Neural crest cell (in vitro differentiated cells): ENCODE data around the gene BICRA. TPM values are rescaled to one million over a fixed set of nuclear protein-coding genes. Genes with fewer than 3 reads are reported as not detected.
A peak's percentile ranks its signal among the peaks of the same experiment; 100 is the strongest.

Source experiments
- DNase-seq: peaks from one replicate; pipeline ENCODE4 v3.0.0; 2021; ENCODE audit warnings: low read depth, mixed read lengths, low spot score
- H3K27ac Mint-ChIP-seq: one replicate; pipeline ENCODE4 v1.8.0; 2021; ENCODE audit warnings: mild to moderate bottlenecking, mixed read lengths; ENCODE audit not compliant: unreplicated experiment
- H3K27me3 Mint-ChIP-seq: 2 replicates; pipeline ENCODE4 v1.8.0; 2021; ENCODE audit warnings: low read depth, mild to moderate bottlenecking, mixed read lengths
- H3K36me3 Mint-ChIP-seq: 2 replicates; pipeline ENCODE4 v1.8.0; 2021; ENCODE audit warnings: low read depth, mild to moderate bottlenecking, mixed read lengths
- H3K4me1 Mint-ChIP-seq: 2 replicates; pipeline ENCODE4 v1.8.0; 2021; ENCODE audit warnings: mixed read lengths
- H3K4me3 Mint-ChIP-seq: one replicate; pipeline ENCODE4 v1.8.0; 2021; ENCODE audit warnings: mild to moderate bottlenecking, mixed read lengths
- H3K9me3 Mint-ChIP-seq: 2 replicates; pipeline ENCODE4 v1.8.0; 2021; ENCODE audit warnings: mixed read lengths
- CTCF ChIP-seq: fragments of 200-600 bp; sonication (generic); conservative IDR thresholded peaks from 2 replicates; pipeline ENCODE4 v1.5.0; 2021; ENCODE audit warnings: antibody characterized with exemption, mild to moderate bottlenecking
- total RNA-seq: library from RNA; stranded (reverse); gene quantifications from 2 replicates; pipeline ENCODE4 v1.2.1, GENCODE V29; 2021

Gene BICRA
- total RNA-seq, 1 donor from 2014 or later = 28.9 TPM

GRCh38 chr19:47686679-47687450 lies 77.9 kb downstream of the BICRA start:
- Mint-ChIP-seq H3K9me3 (no peaks in the 10 kb centered on the region), H3K27me3 (no peaks in the 10 kb centered on the region), H3K4me1 (no peaks in the 10 kb centered on the region), H3K27ac (peak overlapping the region; percentile 50), H3K4me3 (no peak overlapping the region), H3K36me3 (peaks cover 3% of the 10 kb centered on the region)
- no peak for TF ChIP-seq CTCF
- no peak for DNase-seq

- no peaks in the 10 kb centered on the region for H3K4me1 Mint-ChIP-seq
- no peaks in the 10 kb centered on the region for H3K27me3 Mint-ChIP-seq
Observed at GRCh38 chr19:47687906-47688305, 79.0 kb downstream of the BICRA start.

GRCh38 chr19:47691090-47691489 lies 82.2 kb downstream of the BICRA start:
- H3K27me3 Mint-ChIP-seq = no peaks in the 10 kb centered on the region
- DNase-seq = no peak
- H3K27ac Mint-ChIP-seq = no peak overlapping the region
- TF ChIP-seq CTCF = no peak
- no peak overlapping the region for H3K4me3 Mint-ChIP-seq
- peaks cover 3% of the 10 kb centered on the region for H3K36me3 Mint-ChIP-seq
- no peaks in the 10 kb centered on the region for H3K9me3 Mint-ChIP-seq
- peaks cover 5% of the 10 kb centered on the region for H3K4me1 Mint-ChIP-seq

More at GRCh38 chr19:47687906-47688305, 79.0 kb downstream of the BICRA start:
- no peak for TF ChIP-seq CTCF
- H3K27ac Mint-ChIP-seq = no peak overlapping the region
- no peaks in the 10 kb centered on the region for H3K9me3 Mint-ChIP-seq
- no peak for DNase-seq
- peaks cover 3% of the 10 kb centered on the region for H3K36me3 Mint-ChIP-seq
- H3K4me3 Mint-ChIP-seq = no peak overlapping the region

GRCh38 chr19:47691782-47692181 lies 82.8 kb downstream of the BICRA start:
- Mint-ChIP-seq H3K27ac (peak overlapping the region; percentile 62), H3K4me1 (peaks cover 5% of the 10 kb centered on the region), H3K9me3 (no peaks in the 10 kb centered on the region), H3K4me3 (no peak overlapping the region), H3K27me3 (no peaks in the 10 kb centered on the region), H3K36me3 (peaks cover 3% of the 10 kb centered on the region)
- no peak for DNase-seq
- TF ChIP-seq CTCF = no peak

- H3K4me3 Mint-ChIP-seq = no peak overlapping the region
- no peaks in the 10 kb centered on the region for H3K9me3 Mint-ChIP-seq
- no peaks in the 10 kb centered on the region for H3K27me3 Mint-ChIP-seq
- peaks cover 3% of the 10 kb centered on the region for H3K36me3 Mint-ChIP-seq
- TF ChIP-seq CTCF = no peak
- H3K27ac Mint-ChIP-seq = no peak overlapping the region
- H3K4me1 Mint-ChIP-seq = peaks cover 10% of the 10 kb centered on the region
- no peak for DNase-seq
Observed at GRCh38 chr19:47693489-47693888, 84.6 kb downstream of the BICRA start.
